Stimulated activated CD8-positive, alpha-beta memory T cell treated with anti-CD3 and anti-CD28 coated beads, Interleukin-4, amount 100 ng/mL, for 24 hours (primary cell): ENCODE measurements around the gene PPP3R2.
"Not testable (repeated sequence)": the region's sequence is repeated elsewhere in the genome, so short reads cannot be mapped to it uniquely, and the experiment has no call there.

Source experiments
- DNase-seq: peaks from one replicate; pipeline ENCODE4 v3.0.0-alpha.2; 2020; ENCODE audit warnings: low read depth

Gene PPP3R2

DNA sequence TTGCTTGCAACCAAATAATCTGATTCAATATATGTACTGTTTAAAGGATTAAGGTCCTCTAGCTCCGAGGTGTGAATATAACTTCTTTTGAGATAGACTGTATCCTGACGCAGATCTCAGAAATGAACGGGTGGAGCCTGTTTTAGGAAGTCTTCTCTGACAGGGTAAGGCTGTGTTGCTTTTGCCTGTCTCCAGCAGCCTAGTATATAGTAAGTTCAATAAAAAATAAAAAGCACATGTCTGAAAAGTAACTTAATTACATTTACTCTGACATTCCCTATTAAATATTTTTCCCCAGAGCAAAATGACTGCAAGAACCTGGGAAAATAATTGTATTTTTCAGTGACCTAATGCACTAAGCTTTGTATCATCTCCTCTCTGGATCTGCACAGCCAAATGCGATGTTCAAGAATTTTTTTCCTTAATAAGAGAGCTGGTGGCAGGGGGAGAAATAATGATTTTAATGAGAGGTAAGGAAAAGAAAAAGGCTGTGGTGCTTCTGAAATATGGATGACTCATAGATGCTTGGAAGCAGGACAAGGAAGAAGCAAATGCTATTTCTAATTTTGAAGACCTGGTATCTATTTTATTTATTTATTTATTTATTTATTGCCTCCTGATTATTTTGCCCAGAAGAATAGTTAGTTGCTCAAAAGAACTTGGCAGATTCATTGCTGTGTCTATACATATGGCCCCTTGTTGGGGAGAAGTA is 7.3 kb downstream of the PPP3R2 start:
- DNase-seq = no peak

DNA sequence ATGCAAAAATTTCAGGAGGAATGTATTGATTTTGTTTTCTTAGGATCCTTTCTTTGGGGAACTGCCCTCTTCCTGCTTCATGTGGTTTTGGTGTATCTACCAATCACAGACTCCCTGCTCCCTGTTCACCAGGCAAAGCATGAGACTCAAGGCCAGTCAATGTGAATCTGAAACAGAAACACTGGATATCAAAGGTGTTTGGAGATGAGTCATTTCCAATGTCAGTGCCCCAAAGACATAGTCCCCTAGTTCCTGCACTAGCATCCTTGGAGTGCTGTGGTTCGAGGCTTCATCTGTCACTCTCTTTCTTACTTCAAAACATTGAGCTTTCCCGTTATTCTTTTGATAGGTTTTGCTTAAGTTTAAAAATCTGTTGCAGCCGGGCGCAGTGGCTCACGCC is 8.1 kb downstream of the PPP3R2 start:
- no peak for DNase-seq

DNA sequence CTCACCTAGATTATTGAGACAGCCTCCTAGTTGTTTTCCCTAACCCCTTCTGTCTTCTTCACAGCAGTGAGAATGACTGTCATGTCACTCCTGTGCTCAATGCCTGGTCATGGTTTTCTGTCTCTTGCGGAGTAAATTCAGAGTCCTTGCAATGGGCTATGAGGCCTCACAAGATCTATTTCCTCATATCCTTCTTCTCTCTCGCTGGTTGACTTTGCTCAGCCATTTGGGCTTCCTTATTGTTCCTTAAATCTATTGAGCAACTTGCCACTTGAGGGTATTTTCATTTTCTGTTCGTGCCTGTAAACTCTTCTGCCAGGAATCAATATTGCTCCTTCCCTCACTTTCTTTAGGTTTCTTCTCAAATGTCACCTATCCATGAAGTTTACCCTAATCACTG is 9.0 kb downstream of the PPP3R2 start:
- no peak for DNase-seq

DNA sequence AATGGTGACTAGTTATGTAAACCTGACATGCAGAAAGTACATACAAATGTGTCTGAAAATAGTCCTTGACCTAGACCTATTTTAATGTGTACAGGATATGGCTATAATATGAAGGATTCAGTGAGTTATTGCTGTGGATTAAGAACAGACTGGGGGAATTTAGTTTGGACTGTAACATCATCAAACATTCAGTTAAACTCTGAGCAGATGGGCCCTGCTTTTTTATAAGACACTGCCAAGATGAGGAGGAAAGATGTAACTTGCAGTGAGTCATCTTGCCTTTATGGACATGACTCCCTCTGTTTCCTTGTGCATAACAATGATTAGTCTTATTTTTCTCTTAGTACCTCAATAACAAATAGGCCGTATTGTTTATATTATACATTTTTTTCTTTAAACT is 12.2 kb downstream of the PPP3R2 start:
- no peak for DNase-seq

DNA sequence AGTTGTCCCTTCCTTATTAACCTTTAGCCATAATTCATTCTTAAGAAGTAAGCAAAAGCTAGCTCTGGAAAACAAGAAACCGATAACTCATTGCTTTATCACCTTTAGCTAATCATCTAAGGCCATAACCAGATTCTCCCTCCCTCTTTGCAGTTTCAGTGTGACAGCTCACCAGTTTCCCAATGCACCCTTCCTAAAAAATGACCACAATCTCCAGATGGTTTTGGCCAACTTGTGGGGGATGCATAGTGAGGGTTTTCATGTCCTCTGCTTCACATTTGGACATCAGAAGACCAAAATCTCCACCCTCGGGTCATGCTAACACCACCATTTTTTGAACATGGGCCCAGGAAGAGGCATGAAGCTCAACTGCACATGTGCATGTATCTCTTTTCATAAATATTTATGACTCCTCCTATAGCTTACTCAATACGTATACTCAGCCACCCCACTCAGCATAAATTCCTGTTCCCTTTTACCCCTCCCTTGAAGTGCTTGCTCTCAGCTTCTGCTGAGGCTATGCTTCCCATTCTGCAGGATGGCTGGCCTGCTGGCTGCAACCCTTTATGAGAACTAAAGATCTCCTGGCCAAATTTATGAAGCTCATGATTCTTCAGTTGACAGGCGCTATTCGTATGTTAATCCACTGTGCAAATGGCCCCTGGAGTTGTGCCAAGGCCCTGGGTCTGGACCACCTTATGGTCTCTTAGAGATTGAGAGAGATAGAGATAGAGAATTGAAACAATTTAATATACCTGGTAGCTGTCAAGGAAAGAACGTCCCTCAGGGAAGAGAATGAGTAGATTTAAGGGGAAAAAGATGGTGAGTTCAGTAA is 14.8 kb downstream of the PPP3R2 start:
- no peak for DNase-seq

DNA sequence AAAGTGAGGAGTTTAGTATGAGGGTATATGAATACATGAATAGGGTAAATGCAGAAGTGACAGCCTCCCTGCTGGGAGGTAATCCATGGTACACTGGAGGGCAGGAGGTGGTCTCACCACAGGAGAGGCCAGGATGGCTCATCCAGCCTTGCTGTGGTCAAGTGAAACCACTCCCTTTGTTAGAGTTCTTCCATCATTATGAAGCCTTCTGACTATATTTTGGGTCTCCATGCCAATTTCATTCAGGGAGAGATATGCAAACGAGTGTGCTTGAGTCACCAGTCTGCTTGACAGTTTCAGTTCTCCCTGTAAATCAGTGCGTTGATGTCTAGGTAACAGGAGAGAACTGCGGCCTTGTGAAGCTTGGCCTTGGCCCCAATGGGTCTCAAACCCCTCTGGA is 16.4 kb downstream of the PPP3R2 start:
- no peak for DNase-seq

DNA sequence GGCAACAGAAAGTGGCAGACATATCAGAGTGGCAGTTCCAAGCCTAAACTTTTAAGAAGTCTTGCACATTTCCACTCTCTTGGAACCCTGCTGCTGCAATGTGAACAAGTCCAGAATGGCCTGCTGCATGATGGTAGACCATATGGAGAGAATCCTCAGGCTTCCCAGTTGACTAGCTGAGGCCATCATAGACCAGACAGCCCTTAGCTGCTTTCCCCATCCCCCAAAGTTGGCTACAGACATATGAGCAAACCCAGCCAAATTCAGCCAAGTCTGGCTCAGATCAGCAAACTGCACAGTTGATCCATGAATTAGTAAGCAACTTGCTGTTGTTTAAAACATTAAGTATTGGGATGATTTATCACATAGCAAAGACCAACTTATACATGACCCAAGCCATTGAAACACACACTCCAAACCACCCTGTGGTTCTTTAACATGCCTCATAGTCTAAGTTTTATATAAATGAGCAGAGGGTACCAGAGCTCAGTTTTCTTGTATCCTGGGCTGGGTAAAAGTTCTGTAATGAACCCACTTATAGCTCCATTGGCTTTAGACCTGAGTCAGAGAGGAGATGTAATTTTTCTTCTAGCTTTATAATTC is 19.9 kb downstream of the PPP3R2 start:
- DNase-seq = no peak

DNA sequence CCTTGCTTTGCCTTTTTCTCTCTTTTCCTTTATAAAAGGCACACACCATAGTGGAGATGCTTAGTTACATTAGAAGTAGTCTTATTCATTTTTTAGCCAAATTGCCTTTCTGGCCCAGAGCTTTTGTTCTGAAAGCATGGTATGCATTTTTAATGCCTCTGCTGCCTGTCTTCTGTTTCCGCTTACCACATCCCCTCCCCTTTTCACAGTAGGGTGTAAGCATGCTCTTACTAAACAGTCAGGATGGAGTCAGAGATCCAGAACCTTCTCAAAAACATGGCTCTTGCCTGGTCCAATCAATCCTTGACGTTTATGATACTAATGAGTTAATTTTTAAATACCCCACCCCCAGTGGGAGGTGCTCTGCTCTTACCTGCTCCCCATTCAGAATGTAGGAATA is 22.5 kb downstream of the PPP3R2 start:
- no peak for DNase-seq

DNA sequence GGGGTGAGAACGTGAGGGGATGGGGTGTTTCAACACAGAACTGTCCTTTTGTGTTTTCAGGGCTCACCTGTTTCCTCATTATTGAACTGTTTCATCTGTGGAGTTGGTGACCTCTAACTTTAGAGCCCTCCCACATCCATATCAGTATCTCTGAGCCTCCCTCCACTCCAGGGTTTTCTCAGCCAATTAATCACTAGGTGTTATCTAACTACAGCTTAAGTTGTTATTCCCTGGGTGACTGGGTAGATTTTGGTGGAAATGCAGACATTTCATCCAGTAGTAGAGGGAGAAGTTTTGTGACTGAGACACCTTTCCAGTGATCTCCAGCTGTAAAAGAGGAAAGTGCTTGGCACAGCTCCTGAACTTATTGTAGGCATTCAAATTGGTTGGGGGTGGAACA is 23.7 kb downstream of the PPP3R2 start:
- no peak for DNase-seq

DNA sequence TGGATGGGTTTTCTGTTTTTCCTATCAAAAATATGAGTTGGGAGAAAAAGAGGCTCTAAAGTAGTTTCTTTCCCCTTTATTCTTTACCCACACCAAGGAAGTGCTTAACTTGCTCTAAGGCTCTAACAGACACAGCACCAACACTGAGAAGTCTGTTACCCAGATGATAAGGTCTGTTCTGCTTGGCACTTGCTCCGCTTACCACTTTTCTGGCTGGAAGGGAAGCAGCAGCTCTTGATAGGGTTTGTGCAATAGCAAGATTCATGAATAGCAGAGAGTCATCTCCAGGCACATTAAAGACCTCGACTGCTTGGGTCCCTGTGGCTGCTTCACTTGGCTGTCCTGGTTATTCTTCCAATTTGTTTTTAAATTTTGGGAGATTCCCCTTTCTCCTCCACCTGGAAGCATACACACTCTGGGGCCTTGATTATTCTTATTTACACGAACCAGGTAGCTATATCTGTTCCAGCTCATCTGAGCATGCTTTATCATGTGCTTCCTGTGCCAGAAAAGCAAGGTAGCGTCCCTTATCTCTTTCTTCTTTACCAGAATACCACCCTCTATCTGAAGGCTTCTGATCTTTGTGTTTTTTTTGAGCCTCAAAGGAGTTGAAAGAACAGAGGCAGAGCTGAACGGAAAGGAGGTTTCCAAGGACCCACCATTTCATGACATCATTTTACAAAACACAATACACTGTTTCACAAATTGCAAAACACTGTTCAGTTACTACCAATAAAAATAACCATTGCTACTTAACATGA is 24.8 kb downstream of the PPP3R2 start:
- DNase-seq = no peak

DNA sequence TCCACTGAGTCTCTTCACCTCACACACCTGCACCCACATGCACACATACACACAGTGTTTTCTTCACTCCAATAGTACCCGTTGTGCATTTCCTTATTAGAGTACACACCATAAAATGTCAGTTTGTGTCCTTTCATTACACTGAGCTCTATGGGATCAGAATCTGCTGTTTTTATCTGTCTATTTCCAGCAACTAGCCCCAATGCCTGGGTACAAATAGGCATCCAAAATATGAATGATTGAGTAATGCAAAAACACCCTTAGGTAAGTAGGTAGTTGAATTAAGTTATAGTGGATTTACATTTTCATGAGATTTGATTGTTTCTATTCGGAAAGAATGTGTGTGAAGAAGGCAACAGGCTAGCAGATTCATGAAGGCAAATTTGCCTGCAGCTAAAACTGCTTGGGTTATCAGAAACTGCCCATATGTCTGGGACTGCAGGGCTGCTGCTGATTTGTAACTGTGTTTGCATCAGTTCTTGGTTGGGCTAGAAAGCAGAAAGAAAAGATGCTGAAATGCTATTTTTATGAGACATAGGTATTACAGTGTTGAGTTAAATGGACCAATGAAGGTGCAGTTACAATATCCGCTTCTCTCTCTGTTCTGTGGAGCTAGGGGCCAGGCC is 26.9 kb downstream of the PPP3R2 start:
- no peak for DNase-seq

DNA sequence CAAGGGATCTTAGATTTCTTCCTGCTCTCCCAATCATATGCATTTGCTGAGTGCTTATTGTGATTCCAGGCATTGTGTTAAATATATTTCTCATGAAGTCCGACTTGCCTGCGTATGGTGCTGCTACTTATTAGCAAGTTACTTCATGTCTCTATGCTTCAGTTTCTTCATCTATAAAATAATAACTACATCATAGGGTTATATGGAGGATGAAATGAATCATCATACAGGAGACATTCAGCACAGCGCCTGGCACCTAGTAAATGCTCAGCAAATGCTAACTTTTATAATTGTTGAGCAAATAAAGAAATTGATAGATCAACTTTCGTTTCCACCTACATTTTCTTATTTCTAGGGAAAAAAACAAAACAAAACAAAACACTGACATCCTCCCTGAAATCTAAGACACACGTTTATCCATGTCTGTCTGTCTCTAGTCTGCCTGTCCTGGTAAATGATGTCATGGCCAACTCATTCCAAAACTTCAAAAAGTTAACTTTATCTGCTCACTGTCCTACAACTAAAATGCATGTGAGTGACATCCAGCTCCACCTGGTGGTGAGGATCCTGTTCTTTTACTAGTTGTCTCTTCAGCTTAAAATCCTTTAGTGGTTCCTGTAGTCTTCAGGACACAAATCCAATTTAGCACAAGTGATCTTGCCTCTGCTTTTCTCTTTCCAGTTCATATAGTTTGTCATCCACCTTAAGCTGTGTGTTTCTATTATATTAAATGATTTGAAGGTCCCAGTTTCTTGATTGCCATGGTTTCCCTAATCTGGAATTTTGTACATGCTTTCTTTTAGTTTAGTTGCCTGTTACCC is 27.7 kb downstream of the PPP3R2 start:
- no peak for DNase-seq

DNA sequence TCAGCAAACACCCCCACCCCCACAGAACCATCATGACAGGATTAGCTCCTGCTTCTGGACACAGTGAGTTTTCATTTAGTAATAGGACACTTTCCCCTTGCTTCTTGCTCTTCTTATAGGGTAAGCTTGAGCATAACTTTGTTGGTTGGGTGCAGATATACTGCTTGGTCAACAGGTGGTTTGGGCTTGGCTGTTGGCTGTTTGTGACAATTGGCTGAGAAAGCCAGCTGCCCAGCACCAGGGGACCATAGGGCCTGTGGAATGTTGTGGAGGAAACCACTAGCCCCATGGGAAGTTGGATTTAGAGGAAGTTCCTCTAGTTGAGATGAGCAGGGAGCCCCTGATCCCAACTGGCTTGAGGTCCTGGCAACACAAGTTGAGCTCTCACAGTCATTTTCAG is 30.5 kb downstream of the PPP3R2 start:
- no peak for DNase-seq

DNA sequence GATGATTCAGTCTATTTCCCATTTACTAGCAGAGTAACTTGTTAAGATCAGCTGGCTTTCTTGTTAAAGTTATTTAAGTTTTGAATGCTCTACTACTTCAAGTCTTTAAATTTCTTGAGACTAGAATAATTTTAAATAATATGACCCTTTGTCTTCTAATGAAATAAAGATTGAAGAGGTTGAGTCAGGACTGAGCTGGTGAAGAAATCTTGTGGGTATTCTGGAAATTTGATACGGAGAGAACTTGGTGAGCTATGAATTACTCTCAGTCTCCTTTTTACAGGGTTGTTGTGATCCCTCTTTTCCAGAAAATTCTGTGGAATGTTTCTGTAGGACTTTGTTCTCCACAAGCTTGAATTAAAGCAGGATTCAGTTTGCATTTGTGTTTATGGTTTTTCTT is 31.8 kb downstream of the PPP3R2 start:
- no peak for DNase-seq

DNA sequence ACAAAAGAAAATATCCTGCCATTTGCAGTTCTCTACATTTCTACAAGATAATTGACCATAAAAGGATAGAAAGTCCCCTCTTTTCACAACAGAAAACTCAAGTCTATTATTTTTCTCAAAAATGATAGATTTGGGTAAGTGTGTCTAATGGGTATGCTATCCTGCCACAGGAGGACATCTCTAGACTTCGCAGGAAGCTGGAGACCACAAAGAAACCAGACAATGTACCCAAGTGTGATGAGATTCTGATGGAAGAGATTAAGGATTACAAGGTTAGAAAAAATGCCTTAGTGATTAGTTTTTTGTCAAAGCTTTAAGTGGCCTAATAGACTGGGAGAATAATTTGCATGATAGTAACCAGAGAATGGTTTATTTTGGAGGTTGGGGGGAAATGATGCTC is 33.0 kb downstream of the PPP3R2 start:
- DNase-seq = no peak

DNA sequence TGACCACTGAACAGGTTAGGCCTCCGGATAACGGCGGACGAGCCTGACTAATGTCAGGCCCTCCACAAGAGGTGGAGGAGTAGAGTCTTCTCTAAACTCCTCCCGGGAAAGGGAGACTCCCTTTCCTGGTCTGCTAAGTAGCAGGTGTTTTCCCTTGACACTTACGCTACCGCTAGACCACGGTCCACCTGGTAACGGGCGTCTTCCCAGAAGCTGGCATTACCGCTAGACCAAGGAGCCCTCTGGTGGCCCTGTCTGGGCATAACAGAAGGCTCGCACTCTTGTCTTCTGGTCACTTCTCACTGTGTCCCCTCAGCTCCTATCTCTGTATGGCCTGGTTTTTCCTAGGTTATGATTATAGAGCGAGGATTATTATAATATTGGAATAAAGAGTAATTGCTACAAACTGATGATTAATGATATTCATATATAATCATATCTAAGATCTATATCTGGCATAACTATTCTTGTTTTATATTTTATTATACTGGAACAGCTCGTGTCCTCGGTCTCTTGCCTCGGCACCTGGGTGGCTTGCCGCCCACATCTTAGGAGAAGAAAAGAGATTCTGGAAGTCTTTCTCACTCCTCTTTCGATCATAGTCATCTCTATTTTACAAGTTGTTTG is 45.2 kb downstream of the PPP3R2 start:
- DNase-seq = not testable (repeated sequence)

DNA sequence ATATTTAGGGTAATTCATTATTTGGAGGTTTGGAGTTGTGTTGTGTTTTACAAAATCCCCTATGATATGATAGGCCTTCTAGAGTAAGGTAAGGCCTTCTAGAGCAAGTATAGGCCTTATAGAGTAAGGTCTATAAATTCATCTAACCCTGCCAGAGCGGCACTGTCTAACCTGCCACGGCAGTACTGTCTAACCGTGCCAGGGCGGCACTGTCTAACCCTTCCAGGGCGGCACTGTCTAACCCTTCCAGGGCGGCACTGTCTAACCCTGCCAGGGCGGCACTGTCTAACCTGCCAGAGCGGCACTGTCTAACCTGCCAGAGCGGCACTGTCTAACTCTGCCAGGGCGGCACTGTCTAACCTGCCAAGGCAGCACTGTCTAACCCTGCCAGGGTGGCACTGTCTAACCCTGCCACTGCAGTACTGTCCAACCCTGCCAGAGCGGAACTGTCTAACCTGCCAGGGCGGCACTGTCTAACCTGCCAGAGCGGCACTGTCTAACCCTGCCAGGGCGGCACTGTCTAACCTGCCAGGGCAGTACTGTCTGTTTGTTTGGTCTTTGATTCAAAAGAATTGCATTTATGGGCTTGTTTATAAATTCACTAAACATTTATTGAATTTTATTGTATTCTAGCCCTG is 51.6 kb downstream of the PPP3R2 start:
- no peak for DNase-seq
